ENCODE data around the gene ORM1. TPM values are rescaled to one million over a fixed set of nuclear protein-coding genes. Genes with fewer than 3 reads are reported as not detected.

ORM1 gene
- total RNA-seq, 1 donor from 2014 or later, result not detected

DNA sequence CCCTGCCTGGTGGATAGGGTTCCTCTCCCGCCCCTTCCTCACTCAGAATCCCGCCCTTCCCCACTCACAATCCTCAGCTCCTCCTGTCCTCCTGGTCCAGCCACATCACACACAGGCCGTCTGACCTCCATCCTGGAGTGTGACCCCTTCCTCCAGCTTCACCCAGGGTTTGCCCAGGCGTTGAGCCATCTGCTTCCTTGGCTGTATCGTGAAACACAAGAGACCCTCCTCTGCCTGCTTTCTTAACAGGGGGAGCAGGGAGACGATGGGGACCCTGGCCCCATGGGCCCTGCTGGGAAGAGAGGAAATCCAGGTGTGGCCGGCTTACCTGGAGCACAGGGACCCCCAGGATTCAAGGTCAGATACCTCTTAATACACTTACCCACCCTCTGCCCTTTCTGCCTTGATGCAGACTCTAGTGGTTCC, 32.3 kb upstream of the ORM1 start:
- no peak for TF ChIP-seq CTCF (IDR thresholded peaks at IDR 0.05; ENCODE audit: partially characterized antibody, unreplicated experiment)
- Mint-ChIP-seq H3K4me1 (ENCODE audit: low read depth, unreplicated experiment) (peaks cover 22% of the 10 kb centered on the region), H3K27me3 (ENCODE audit: unreplicated experiment) (peaks cover 4% of the 10 kb centered on the region), H3K9me3 (ENCODE audit: unreplicated experiment) (peaks cover 3% of the 10 kb centered on the region), H3K27ac (ENCODE audit: unreplicated experiment) (peak overlapping the region; percentile 53), H3K4me3 (ENCODE audit: unreplicated experiment) (no peak overlapping the region), H3K36me3 (ENCODE audit: unreplicated experiment) (peaks cover 11% of the 10 kb centered on the region)
- DNase-seq, result peak; percentile 18

- DNase-seq, result peak; percentile 89
- Mint-ChIP-seq H3K27me3 (ENCODE audit: unreplicated experiment) (peaks cover 4% of the 10 kb centered on the region), H3K27ac (ENCODE audit: unreplicated experiment) (peak overlapping the region; percentile 53), H3K4me3 (ENCODE audit: unreplicated experiment) (no peak overlapping the region), H3K9me3 (ENCODE audit: unreplicated experiment) (peaks cover 3% of the 10 kb centered on the region), H3K4me1 (ENCODE audit: low read depth, unreplicated experiment) (peaks cover 18% of the 10 kb centered on the region), H3K36me3 (ENCODE audit: unreplicated experiment) (peaks cover 15% of the 10 kb centered on the region)
- TF ChIP-seq CTCF (IDR thresholded peaks at IDR 0.05; ENCODE audit: partially characterized antibody, unreplicated experiment), result peak; percentile 98
These were observed 31.8 kb upstream of the ORM1 start for GRCh38 chr9:114291064-114291474.

DNA sequence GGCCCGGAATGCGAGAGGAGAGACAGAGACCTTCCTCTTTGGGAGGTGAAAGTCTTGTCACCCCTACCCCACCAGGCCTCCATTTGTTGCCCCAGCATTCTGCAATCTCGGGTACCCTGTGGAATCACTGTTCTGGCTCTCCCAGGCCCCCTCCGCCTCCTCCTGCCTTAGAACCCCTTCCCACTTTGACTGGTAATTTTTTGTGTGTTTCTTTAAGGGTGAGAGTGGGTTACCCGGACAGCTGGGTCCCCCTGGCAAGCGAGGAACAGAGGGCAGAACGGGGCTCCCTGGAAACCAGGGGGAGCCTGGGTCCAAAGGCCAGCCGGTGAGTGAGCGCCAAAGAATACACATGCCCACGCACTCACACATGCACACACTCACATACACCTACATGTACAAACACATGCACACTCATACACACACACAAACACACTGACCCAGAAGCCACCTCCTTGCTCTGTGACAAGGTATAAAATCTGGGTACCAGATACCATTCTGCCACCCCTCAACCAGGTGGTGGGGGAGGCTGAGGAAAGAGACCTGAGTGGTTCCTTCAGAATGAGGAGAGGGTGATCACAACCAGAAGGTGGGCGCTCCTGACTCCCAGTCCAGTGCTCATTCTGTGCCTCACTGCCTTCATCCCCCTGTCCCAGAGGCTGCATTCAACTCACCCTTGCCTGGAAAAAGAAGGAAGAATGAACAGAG, 30.9 kb upstream of the ORM1 start:
- no peak overlapping the region for H3K4me3 Mint-ChIP-seq (ENCODE audit: unreplicated experiment)
- peaks cover 17% of the 10 kb centered on the region for H3K36me3 Mint-ChIP-seq (ENCODE audit: unreplicated experiment)
- H3K9me3 Mint-ChIP-seq (ENCODE audit: unreplicated experiment), result peaks cover 3% of the 10 kb centered on the region
- H3K4me1 Mint-ChIP-seq (ENCODE audit: low read depth, unreplicated experiment), result peaks cover 15% of the 10 kb centered on the region
- no peak for DNase-seq
- peaks cover 4% of the 10 kb centered on the region for H3K27me3 Mint-ChIP-seq (ENCODE audit: unreplicated experiment)
- TF ChIP-seq CTCF (IDR thresholded peaks at IDR 0.05; ENCODE audit: partially characterized antibody, unreplicated experiment), result no peak
- no peak overlapping the region for H3K27ac Mint-ChIP-seq (ENCODE audit: unreplicated experiment)

- peaks cover 2% of the 10 kb centered on the region for H3K27me3 Mint-ChIP-seq (ENCODE audit: unreplicated experiment)
- H3K9me3 Mint-ChIP-seq (ENCODE audit: unreplicated experiment), result peaks cover 3% of the 10 kb centered on the region
- H3K27ac Mint-ChIP-seq (ENCODE audit: unreplicated experiment), result no peak overlapping the region
- H3K4me1 Mint-ChIP-seq (ENCODE audit: low read depth, unreplicated experiment), result peaks cover 5% of the 10 kb centered on the region
- no peak for TF ChIP-seq CTCF (IDR thresholded peaks at IDR 0.05; ENCODE audit: partially characterized antibody, unreplicated experiment)
- H3K36me3 Mint-ChIP-seq (ENCODE audit: unreplicated experiment), result peaks cover 21% of the 10 kb centered on the region
- DNase-seq, result no peak
- H3K4me3 Mint-ChIP-seq (ENCODE audit: unreplicated experiment), result no peak overlapping the region
These were observed 28.2 kb upstream of the ORM1 start for GRCh38 chr9:114294664-114295063.

DNA sequence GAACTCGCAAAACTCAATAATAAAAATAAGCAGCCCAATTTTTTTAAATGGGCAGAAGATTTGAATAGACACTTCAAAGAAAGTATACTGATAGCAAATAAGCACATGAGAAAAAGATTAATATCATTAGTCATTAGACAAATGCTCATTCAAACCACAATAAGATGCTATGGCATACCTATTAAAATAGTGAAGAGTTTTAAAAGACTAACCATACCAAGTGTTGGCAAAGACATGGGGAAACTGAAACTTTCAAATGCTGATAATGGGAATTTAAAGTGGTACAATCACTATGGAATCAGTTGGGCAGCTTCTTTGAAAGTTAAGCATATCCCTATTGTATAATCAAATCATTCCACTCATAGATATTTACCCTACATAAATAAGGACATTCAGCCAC, 26.6 kb upstream of the ORM1 start:
- Mint-ChIP-seq H3K27ac (ENCODE audit: unreplicated experiment) (no peak overlapping the region), H3K4me1 (ENCODE audit: low read depth, unreplicated experiment) (no peaks in the 10 kb centered on the region), H3K27me3 (ENCODE audit: unreplicated experiment) (peaks cover 2% of the 10 kb centered on the region), H3K9me3 (ENCODE audit: unreplicated experiment) (peaks cover 3% of the 10 kb centered on the region), H3K4me3 (ENCODE audit: unreplicated experiment) (no peak overlapping the region), H3K36me3 (ENCODE audit: unreplicated experiment) (peaks cover 21% of the 10 kb centered on the region)
- TF ChIP-seq CTCF (IDR thresholded peaks at IDR 0.05; ENCODE audit: partially characterized antibody, unreplicated experiment), result no peak
- no peak for DNase-seq
